Mesothelial cell of epicardium (in vitro differentiated cells): ENCODE data around the gene HDAC7. TPM values are rescaled to one million over a fixed set of nuclear protein-coding genes. Genes with fewer than 3 reads are reported as not detected.

Experiments used
- DNase-seq, 2 experiments: peaks; one replicate each; pipeline ENCODE4 v3.0.0; 2021; ENCODE audit warnings: low spot score in 2 of 2; ENCODE audit not compliant: unreplicated experiment in 2 of 2
- H3K27ac Mint-ChIP-seq: 2 replicates; pipeline ENCODE4 v1.8.0; 2021; ENCODE audit warnings: mixed read lengths
- H3K27me3 Mint-ChIP-seq: 2 replicates; pipeline ENCODE4 v1.8.0; 2021; ENCODE audit warnings: low read depth, mixed read lengths
- H3K36me3 Mint-ChIP-seq: 2 replicates; pipeline ENCODE4 v1.8.0; 2021; ENCODE audit warnings: mixed read lengths
- H3K4me1 Mint-ChIP-seq: 2 replicates; pipeline ENCODE4 v1.8.0; 2021; ENCODE audit warnings: mixed read lengths
- H3K4me3 Mint-ChIP-seq: 2 replicates; pipeline ENCODE4 v1.8.0; 2021; ENCODE audit warnings: mild to moderate bottlenecking, moderate library complexity, mixed read lengths
- H3K9me3 Mint-ChIP-seq: 2 replicates; pipeline ENCODE4 v1.8.0; 2021; ENCODE audit warnings: mixed read lengths
- total RNA-seq: library from RNA; stranded (reverse); gene quantifications from 3 replicates; pipeline ENCODE4 v1.2.1, GENCODE V29; 2021
- TF ChIP-seq, protein P1 (sequence below): fragments of 200-600 bp; sonication (generic); IDR thresholded peaks from one replicate; pipeline ENCODE4 v1.5.0; 2021; ENCODE audit warnings: antibody characterized with exemption; ENCODE audit not compliant: unreplicated experiment

HDAC7 gene
- total RNA-seq, 1 donor from 2014 or later, result 132 TPM

- no peaks in the 10 kb centered on the region for H3K9me3 Mint-ChIP-seq
- H3K27me3 Mint-ChIP-seq, result peaks cover 2% of the 10 kb centered on the region
These were observed 34.8 kb upstream of the HDAC7 start for GRCh38 chr12:47854531-47854930.

GRCh38 chr12:47852096-47852571 is 32.4 kb upstream of the HDAC7 start:
- peaks cover 25% of the 10 kb centered on the region for H3K4me1 Mint-ChIP-seq
- H3K27ac Mint-ChIP-seq, result no peak overlapping the region
- TF ChIP-seq, protein P1, sequence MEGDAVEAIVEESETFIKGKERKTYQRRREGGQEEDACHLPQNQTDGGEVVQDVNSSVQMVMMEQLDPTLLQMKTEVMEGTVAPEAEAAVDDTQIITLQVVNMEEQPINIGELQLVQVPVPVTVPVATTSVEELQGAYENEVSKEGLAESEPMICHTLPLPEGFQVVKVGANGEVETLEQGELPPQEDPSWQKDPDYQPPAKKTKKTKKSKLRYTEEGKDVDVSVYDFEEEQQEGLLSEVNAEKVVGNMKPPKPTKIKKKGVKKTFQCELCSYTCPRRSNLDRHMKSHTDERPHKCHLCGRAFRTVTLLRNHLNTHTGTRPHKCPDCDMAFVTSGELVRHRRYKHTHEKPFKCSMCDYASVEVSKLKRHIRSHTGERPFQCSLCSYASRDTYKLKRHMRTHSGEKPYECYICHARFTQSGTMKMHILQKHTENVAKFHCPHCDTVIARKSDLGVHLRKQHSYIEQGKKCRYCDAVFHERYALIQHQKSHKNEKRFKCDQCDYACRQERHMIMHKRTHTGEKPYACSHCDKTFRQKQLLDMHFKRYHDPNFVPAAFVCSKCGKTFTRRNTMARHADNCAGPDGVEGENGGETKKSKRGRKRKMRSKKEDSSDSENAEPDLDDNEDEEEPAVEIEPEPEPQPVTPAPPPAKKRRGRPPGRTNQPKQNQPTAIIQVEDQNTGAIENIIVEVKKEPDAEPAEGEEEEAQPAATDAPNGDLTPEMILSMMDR, result no peak

More at GRCh38 chr12:47854531-47854930, 34.8 kb upstream of the HDAC7 start:
- DNase-seq, result no peak
- no peak overlapping the region for H3K4me3 Mint-ChIP-seq
- no peaks in the 10 kb centered on the region for H3K36me3 Mint-ChIP-seq
- peaks cover 25% of the 10 kb centered on the region for H3K4me1 Mint-ChIP-seq
- H3K27ac Mint-ChIP-seq, result no peak overlapping the region
- TF ChIP-seq, protein P1, result no peak

GRCh38 chr12:47851303-47851952 is 31.7 kb upstream of the HDAC7 start:
- no peak for DNase-seq

More at GRCh38 chr12:47852096-47852571, 32.4 kb upstream of the HDAC7 start:
- H3K27me3 Mint-ChIP-seq, result no peaks in the 10 kb centered on the region
- no peak for DNase-seq
- no peaks in the 10 kb centered on the region for H3K36me3 Mint-ChIP-seq
- no peaks in the 10 kb centered on the region for H3K9me3 Mint-ChIP-seq
- H3K4me3 Mint-ChIP-seq, result no peak overlapping the region

DNA sequence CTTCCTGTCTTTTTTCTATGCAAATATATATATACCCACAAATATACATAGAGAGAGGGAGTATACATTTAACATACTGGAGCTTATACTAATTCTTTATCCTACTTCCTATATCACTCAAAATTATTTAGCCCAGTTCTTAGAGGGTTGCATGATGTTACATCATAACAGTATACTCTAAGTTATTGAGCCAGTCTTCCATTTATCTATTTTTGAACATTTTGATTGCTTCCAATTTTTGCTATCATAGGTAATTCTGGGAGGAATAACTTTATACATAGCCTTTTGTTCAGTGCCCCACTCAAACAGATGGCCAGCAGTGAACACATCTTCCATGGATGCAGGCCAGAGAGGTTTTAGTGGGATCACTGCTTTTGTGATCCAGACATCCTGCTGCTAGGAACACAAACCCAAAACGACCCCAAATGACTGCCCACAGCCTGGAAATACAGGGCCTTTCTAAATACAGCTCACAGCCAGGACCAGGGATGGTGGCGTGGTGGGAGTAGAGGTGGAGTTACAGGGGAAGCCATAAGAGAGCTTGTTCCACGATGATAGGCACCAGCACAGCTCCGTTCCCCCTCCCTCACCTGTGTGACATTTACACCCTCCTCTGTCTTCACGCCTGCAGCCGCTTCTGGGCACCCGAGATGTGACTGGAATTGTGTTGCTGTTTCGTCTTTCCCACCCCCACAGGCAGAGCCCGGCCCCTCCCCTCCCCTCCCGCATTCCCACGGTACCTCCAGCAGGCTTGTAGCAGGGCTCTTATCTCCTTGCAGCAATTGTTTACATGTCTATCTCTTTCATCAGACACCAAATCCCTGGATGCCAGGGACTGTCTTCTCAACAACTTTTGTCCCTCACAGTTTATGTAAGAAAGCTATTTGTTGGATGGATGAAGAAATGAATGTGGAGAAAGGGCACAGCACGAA is 30.7 kb upstream of the HDAC7 start:
- H3K4me1 Mint-ChIP-seq, result peaks cover 25% of the 10 kb centered on the region
- no peak for DNase-seq

More at GRCh38 chr12:47851303-47851952, 31.7 kb upstream of the HDAC7 start:
- H3K36me3 Mint-ChIP-seq, result no peaks in the 10 kb centered on the region
- TF ChIP-seq, protein P1, result no peak
- H3K27ac Mint-ChIP-seq, result no peak overlapping the region
- no peak overlapping the region for H3K4me3 Mint-ChIP-seq
- H3K4me1 Mint-ChIP-seq, result peaks cover 25% of the 10 kb centered on the region
- H3K9me3 Mint-ChIP-seq, result no peaks in the 10 kb centered on the region
- no peaks in the 10 kb centered on the region for H3K27me3 Mint-ChIP-seq

GRCh38 chr12:47849261-47849660 is 29.6 kb upstream of the HDAC7 start:
- no peak overlapping the region for H3K27ac Mint-ChIP-seq
- no peaks in the 10 kb centered on the region for H3K9me3 Mint-ChIP-seq
- TF ChIP-seq, protein P1, result no peak
- H3K36me3 Mint-ChIP-seq, result no peaks in the 10 kb centered on the region
- peaks cover 25% of the 10 kb centered on the region for H3K4me1 Mint-ChIP-seq
- no peak overlapping the region for H3K4me3 Mint-ChIP-seq
- H3K27me3 Mint-ChIP-seq, result peaks cover 2% of the 10 kb centered on the region
- DNase-seq, result no peak

More for the DNA sequence above, 30.7 kb upstream of the HDAC7 start:
- Mint-ChIP-seq H3K36me3 (no peaks in the 10 kb centered on the region), H3K27me3 (no peaks in the 10 kb centered on the region), H3K4me3 (no peak overlapping the region), H3K9me3 (no peaks in the 10 kb centered on the region), H3K27ac (no peak overlapping the region)
- TF ChIP-seq, protein P1, result no peak
